H9 (cell line): Measurements from ENCODE around the gene TMEM164. TPM values are rescaled to one million over a fixed set of nuclear protein-coding genes. Genes with fewer than 3 reads are reported as not detected.

Source experiments
- DNase-seq: peaks from one replicate; pipeline ENCODE4 v3.0.0-alpha.2; 2017
- H2AFZ ChIP-seq: one replicate; pipeline ENCODE4 v1.6.1; 2013; ENCODE audit warnings: mild to moderate bottlenecking, low read length, control low read depth, moderate library complexity
- H2AK5ac ChIP-seq: 2 replicates; pipeline ENCODE4 v1.6.1; 2013; ENCODE audit warnings: low read length, control low read depth, mixed read lengths; ENCODE audit not compliant: insufficient read length
- H2BK120ac ChIP-seq: one replicate; pipeline ENCODE4 v1.6.1; 2013; ENCODE audit warnings: low read depth, mild to moderate bottlenecking, low read length, control low read depth, inconsistent platforms; ENCODE audit not compliant: poor library complexity, severe bottlenecking
- H2BK12ac ChIP-seq: 2 replicates; pipeline ENCODE4 v1.6.1; 2013; ENCODE audit warnings: low read length, control low read depth, mixed read lengths, low read depth; ENCODE audit not compliant: insufficient read length
- H2BK15ac ChIP-seq: 2 replicates; pipeline ENCODE4 v1.6.1; 2013; ENCODE audit warnings: low read depth, low read length, control low read depth
- H2BK20ac ChIP-seq: one replicate; pipeline ENCODE4 v1.6.1; 2013; ENCODE audit warnings: low read depth, mild to moderate bottlenecking, low read length, control low read depth, inconsistent platforms; ENCODE audit not compliant: poor library complexity, severe bottlenecking
- H2BK5ac ChIP-seq: 2 replicates; pipeline ENCODE4 v1.6.1; 2013; ENCODE audit warnings: low read length, control low read depth, mixed read lengths; ENCODE audit not compliant: insufficient read length
- H3K14ac ChIP-seq: 2 replicates; pipeline ENCODE4 v1.6.1; 2013; ENCODE audit warnings: low read length, control low read depth; ENCODE audit not compliant: insufficient read depth
- H3K18ac ChIP-seq: 2 replicates; pipeline ENCODE4 v1.6.1; 2013; ENCODE audit warnings: low read depth, mild to moderate bottlenecking, mixed read lengths, low read length, control low read depth; ENCODE audit not compliant: insufficient read length
- H3K23ac ChIP-seq: 2 replicates; pipeline ENCODE4 v1.6.1; 2013; ENCODE audit warnings: low read length, control low read depth, mixed read lengths, low read depth; ENCODE audit not compliant: insufficient read length
- H3K23me2 ChIP-seq: 2 replicates; pipeline ENCODE4 v1.6.1; 2013; ENCODE audit warnings: low read depth, mild to moderate bottlenecking, mixed read lengths, low read length, control low read depth; ENCODE audit not compliant: insufficient read length, poor library complexity, severe bottlenecking
- H3K27ac ChIP-seq: 2 replicates; pipeline ENCODE4 v1.5.1; 2013; ENCODE audit warnings: low read length, control low read depth, mixed read lengths, low read depth; ENCODE audit not compliant: insufficient read length
- H3K27me3 ChIP-seq: 2 replicates; pipeline ENCODE4 v1.6.1; 2013; ENCODE audit warnings: low read length, control low read depth, inconsistent platforms; ENCODE audit not compliant: insufficient read depth
- H3K4ac ChIP-seq: 2 replicates; pipeline ENCODE4 v1.6.1; 2013; ENCODE audit warnings: low read depth, mild to moderate bottlenecking, control low read depth, inconsistent platforms, low read length, moderate library complexity
- H3K4me1 ChIP-seq: 2 replicates; pipeline ENCODE4 v1.6.1; 2013; ENCODE audit warnings: low read length, control low read depth, inconsistent platforms; ENCODE audit not compliant: insufficient read depth
- H3K4me2 ChIP-seq: 2 replicates; pipeline ENCODE4 v1.6.1; 2013; ENCODE audit warnings: low read length, control low read depth, mixed read lengths; ENCODE audit not compliant: insufficient read length, insufficient read depth
- H3K56ac ChIP-seq: 2 replicates; pipeline ENCODE4 v1.6.1; 2013; ENCODE audit warnings: low read depth, mild to moderate bottlenecking, mixed read lengths, low read length, control low read depth; ENCODE audit not compliant: insufficient read length
- H3K79me1 ChIP-seq: 2 replicates; pipeline ENCODE4 v1.6.1; 2013; ENCODE audit warnings: low read depth, mild to moderate bottlenecking, moderate library complexity, low read length, control low read depth, inconsistent platforms; ENCODE audit not compliant: insufficient read depth, poor library complexity, severe bottlenecking
- H3K79me2 ChIP-seq: 2 replicates; pipeline ENCODE4 v1.6.1; 2013; ENCODE audit warnings: low read length, control low read depth, inconsistent platforms; ENCODE audit not compliant: insufficient read depth
- H3K9ac ChIP-seq: 2 replicates; pipeline ENCODE4 v1.6.1; 2013; ENCODE audit warnings: low read length, control low read depth, mixed read lengths; ENCODE audit not compliant: insufficient read length; ENCODE audit errors: extremely low read depth
- H3K9me3 ChIP-seq: one replicate; pipeline ENCODE4 v1.6.1; 2013; ENCODE audit warnings: low read depth, low read length, inconsistent platforms; ENCODE audit not compliant: control insufficient read depth
- H3T11ph ChIP-seq: one replicate; pipeline ENCODE4 v1.6.1; 2013; ENCODE audit warnings: mild to moderate bottlenecking, low read length, control low read depth, inconsistent platforms
- H4K20me1 ChIP-seq: one replicate; pipeline ENCODE4 v1.6.1; 2013; ENCODE audit not compliant: control insufficient read depth, insufficient read length, insufficient read depth
- H4K5ac ChIP-seq: 2 replicates; pipeline ENCODE4 v1.6.1; 2013; ENCODE audit warnings: low read depth, mild to moderate bottlenecking, mixed read lengths, low read length, control low read depth; ENCODE audit not compliant: insufficient read length
- H4K8ac ChIP-seq: replicated peaks from 2 replicates; pipeline ENCODE4 v1.6.1; 2013; ENCODE audit warnings: low read length, control low read depth, mixed read lengths, low read depth; ENCODE audit not compliant: insufficient read length
- H4K91ac ChIP-seq: 2 replicates; pipeline ENCODE4 v1.6.1; 2013; ENCODE audit warnings: low read depth, mild to moderate bottlenecking, moderate library complexity, mixed read lengths, low read length, control low read depth; ENCODE audit not compliant: insufficient read length
- H3K27ac Mint-ChIP-seq, 3 experiments: 2 replicates in 2 of 3; 3 replicates in 1 of 3; pipeline ENCODE4 v1.8.0; 2020 to 2021; ENCODE audit warnings: mixed read lengths in 3 of 3, mild to moderate bottlenecking in 1 of 3, moderate library complexity in 1 of 3
- H3K27me3 Mint-ChIP-seq: 2 replicates; pipeline ENCODE4 v1.8.0; 2021; ENCODE audit warnings: low read depth, mild to moderate bottlenecking, moderate library complexity, mixed read lengths
- H3K36me3 Mint-ChIP-seq, 3 experiments: 2 replicates in 2 of 3; 3 replicates in 1 of 3; pipeline ENCODE4 v1.8.0; 2020 to 2021; ENCODE audit warnings: low read depth in 3 of 3, mixed read lengths in 3 of 3; ENCODE audit not compliant: insufficient read depth in 1 of 3
- H3K4me1 Mint-ChIP-seq, 2 experiments: 2 replicates each; pipeline ENCODE4 v1.8.0; 2020; ENCODE audit warnings: mixed read lengths in 2 of 2
- H3K4me3 Mint-ChIP-seq, 2 experiments: 2 replicates in 1 of 2; 3 replicates in 1 of 2; pipeline ENCODE4 v1.8.0; 2020 to 2021; ENCODE audit warnings: mild to moderate bottlenecking in 2 of 2, mixed read lengths in 2 of 2, moderate library complexity in 1 of 2
- H3K9me3 Mint-ChIP-seq, 2 experiments: 2 replicates in 1 of 2; 3 replicates in 1 of 2; pipeline ENCODE4 v1.8.0; 2020; ENCODE audit warnings: mild to moderate bottlenecking in 2 of 2, mixed read lengths in 2 of 2, moderate library complexity in 1 of 2
- CTCF ChIP-seq: fragments of 200-600 bp; sonication (generic); conservative IDR thresholded peaks from 3 replicates; pipeline ENCODE4 v1.8.0; 2021; ENCODE audit warnings: antibody characterized with exemption, mild to moderate bottlenecking
- total RNA-seq: library from RNA; stranded (reverse); gene quantifications from 2 replicates; pipeline ENCODE4 v1.2.1, GENCODE V29; 2021

TMEM164 gene
- total RNA-seq, 1 experiment from 2014 or later, result 30.4 TPM

- H3K14ac ChIP-seq, result no peak overlapping the region
- no peak overlapping the region for H3K27ac Mint-ChIP-seq
- no peaks in the 10 kb centered on the region for H3K23me2 ChIP-seq
Observed at GRCh38 chrX:110038900-110039299, 36.0 kb downstream of the TMEM164 start.

More at GRCh38 chrX:110038900-110039299, 36.0 kb downstream of the TMEM164 start:
- Mint-ChIP-seq H3K4me1 (peaks cover 19 to 27% of the 10 kb centered on the region in 2 experiments), H3K36me3 (peaks cover 0 to 5% (median 2%) of the 10 kb centered on the region in 3 experiments; a peak in 2 of 7 replicates), H3K9me3 (no peaks in the 10 kb centered on the region), H3K4me3 (no peak overlapping the region), H3K27me3 (no peaks in the 10 kb centered on the region)
- no peak for TF ChIP-seq CTCF
- Histone ChIP-seq H3K56ac (no peak overlapping the region), H3K18ac (no peak overlapping the region), H3K27me3 (no peaks in the 10 kb centered on the region), H3K4ac (no peak overlapping the region), H2BK20ac (no peak overlapping the region), H3K27ac (no peak overlapping the region), H3K9me3 (no peaks in the 10 kb centered on the region), H3T11ph (no peak overlapping the region), H3K23ac (no peak overlapping the region), H2BK12ac (no peak overlapping the region), H4K8ac (no peak overlapping the region), H4K5ac (no peak overlapping the region), H3K9ac (no peak overlapping the region), H2BK120ac (no peak overlapping the region), H3K79me1 (no peaks in the 10 kb centered on the region), H2AK5ac (no peak overlapping the region), H3K79me2 (no peaks in the 10 kb centered on the region), H3K4me2 (no peak overlapping the region), H4K20me1 (peaks cover 3% of the 10 kb centered on the region), H2BK5ac (no peak overlapping the region), H3K4me1 (no peaks in the 10 kb centered on the region), H4K91ac (no peak overlapping the region), H2AFZ (no peak overlapping the region), H2BK15ac (no peak overlapping the region)
- DNase-seq, result no peak
